ENCODE data around the gene NTM. TPM values are rescaled to one million over a fixed set of nuclear protein-coding genes. Genes with fewer than 3 reads are reported as not detected.
A peak's percentile ranks its signal among the peaks of the same experiment; 100 is the strongest.

Gene NTM
- total RNA-seq, 1 donor from 2014 or later = 82.7 TPM

DNA sequence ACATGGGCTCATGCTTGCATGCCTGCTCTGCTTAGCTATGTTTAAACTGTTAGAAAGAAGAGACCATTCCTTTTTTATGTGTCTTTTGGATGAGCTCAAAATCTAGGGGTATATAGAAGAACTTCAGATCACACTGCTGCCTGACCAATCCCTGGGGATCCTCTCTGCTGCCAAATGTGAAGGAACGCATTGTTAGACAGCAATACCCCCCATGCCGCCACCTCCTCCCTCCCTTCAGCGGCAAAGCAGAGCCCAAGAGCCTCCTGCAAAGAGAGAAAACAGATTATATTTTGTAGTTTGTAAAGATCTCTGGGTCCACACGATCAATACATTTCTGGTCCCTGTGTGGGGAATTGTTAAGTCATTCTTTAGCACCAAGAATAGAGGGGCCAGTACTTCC lies 677.6 kb downstream of the NTM start:
- peaks cover 64% of the 10 kb centered on the region for H3K4me1 Mint-ChIP-seq (ENCODE audit: unreplicated experiment)

DNA sequence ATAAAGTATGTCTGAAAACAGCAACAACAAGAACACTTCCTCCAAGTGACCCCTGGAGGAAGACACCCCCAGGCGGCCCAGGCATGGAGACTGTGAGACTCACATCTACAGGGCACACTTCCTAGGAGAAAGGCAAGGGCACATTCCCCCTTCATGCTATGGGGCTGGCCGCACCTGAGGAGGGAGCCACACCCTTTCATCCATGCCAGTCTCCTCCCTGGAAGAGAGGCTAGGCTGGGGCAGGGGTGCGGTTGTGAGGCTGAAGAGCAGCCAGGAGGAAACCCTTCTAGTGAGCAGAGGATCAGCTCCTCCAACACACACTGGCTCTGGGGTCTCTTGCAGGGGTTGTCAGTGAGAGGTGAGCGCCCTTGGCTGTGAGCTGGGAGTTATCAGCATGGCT lies 678.8 kb downstream of the NTM start:
- no peak overlapping the region for H3K4me3 Mint-ChIP-seq (ENCODE audit: unreplicated experiment)

More for the DNA sequence above, 677.6 kb downstream of the NTM start:
- H3K27ac Mint-ChIP-seq (ENCODE audit: unreplicated experiment) = peak overlapping the region; percentile 91
- no peaks in the 10 kb centered on the region for H3K9me3 Mint-ChIP-seq (ENCODE audit: unreplicated experiment)
- DNase-seq (ENCODE audit: extremely low spot score, unreplicated experiment) = no peak
- H3K27me3 Mint-ChIP-seq (ENCODE audit: unreplicated experiment) = no peaks in the 10 kb centered on the region
- no peak for TF ChIP-seq CTCF (IDR thresholded peaks at IDR 0.05)
- no peaks in the 10 kb centered on the region for H3K36me3 Mint-ChIP-seq (ENCODE audit: unreplicated experiment)
- H3K4me3 Mint-ChIP-seq (ENCODE audit: unreplicated experiment) = no peak overlapping the region

DNA sequence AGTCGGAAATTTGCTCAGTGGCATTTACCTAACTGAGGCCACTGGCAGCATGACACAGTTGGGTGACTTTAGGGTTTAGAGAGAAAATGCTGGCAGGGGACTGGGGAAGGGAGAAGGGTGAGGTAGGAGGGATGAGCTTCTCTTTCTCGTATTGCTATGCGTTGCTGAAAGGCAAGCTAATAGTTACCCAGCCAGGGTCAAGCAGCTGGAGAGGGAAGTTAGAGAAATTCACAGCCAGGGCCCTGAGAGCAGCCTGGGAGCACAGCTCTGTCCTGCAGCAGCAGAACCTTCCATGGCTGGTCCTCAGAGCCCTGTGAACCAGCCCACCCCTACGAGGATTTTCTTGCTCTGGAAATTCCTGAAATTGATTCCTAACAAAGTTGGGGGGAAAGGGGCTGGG lies 679.6 kb downstream of the NTM start:
- Mint-ChIP-seq H3K4me1 (ENCODE audit: unreplicated experiment) (peaks cover 68% of the 10 kb centered on the region), H3K27ac (ENCODE audit: unreplicated experiment) (peak overlapping the region; percentile 91), H3K36me3 (ENCODE audit: unreplicated experiment) (no peaks in the 10 kb centered on the region), H3K4me3 (ENCODE audit: unreplicated experiment) (no peak overlapping the region), H3K27me3 (ENCODE audit: unreplicated experiment) (no peaks in the 10 kb centered on the region), H3K9me3 (ENCODE audit: unreplicated experiment) (no peaks in the 10 kb centered on the region)
- TF ChIP-seq CTCF (IDR thresholded peaks at IDR 0.05) = no peak
- DNase-seq (ENCODE audit: extremely low spot score, unreplicated experiment) = no peak

More for the DNA sequence above, 678.8 kb downstream of the NTM start:
- H3K4me1 Mint-ChIP-seq (ENCODE audit: unreplicated experiment) = peaks cover 68% of the 10 kb centered on the region
- no peaks in the 10 kb centered on the region for H3K9me3 Mint-ChIP-seq (ENCODE audit: unreplicated experiment)
- no peak for DNase-seq (ENCODE audit: extremely low spot score, unreplicated experiment)
- TF ChIP-seq CTCF (IDR thresholded peaks at IDR 0.05) = no peak
- H3K27ac Mint-ChIP-seq (ENCODE audit: unreplicated experiment) = peak overlapping the region; percentile 91
- no peaks in the 10 kb centered on the region for H3K36me3 Mint-ChIP-seq (ENCODE audit: unreplicated experiment)
- no peaks in the 10 kb centered on the region for H3K27me3 Mint-ChIP-seq (ENCODE audit: unreplicated experiment)

DNA sequence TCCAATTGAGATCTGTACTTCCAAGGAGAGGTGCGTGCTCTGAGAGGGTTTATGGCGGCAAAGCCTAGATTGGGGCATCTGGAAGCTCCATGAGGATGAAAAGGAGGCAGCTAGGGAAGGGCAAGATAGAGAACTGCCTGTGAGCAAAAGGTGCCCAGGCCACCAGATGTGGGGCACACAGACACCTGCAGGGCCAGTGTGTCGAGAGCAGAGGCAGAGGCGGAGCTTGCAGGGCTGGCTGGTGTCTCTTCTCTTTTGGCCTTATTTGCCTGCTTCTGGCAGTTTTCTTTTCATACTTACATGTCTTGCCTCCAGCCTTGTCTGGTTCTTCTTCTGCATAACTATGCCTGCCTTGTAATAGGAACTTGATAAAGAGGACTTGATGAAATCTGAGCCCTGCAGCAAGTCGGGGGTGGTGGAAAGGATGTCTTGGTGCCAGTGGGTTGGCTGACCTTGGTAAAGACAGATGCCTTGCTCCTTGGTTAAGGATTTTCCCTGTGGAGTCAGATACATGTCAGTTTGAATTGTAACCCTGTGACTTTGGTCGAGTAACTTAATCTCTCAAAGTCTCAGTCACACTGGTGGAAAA lies 680.3 kb downstream of the NTM start:
- TF ChIP-seq CTCF (IDR thresholded peaks at IDR 0.05) = no peak
- H3K4me3 Mint-ChIP-seq (ENCODE audit: unreplicated experiment) = peak overlapping the region; percentile 0
- peak overlapping the region; percentile 91 for H3K27ac Mint-ChIP-seq (ENCODE audit: unreplicated experiment)
- H3K4me1 Mint-ChIP-seq (ENCODE audit: unreplicated experiment) = peaks cover 68% of the 10 kb centered on the region
- no peaks in the 10 kb centered on the region for H3K27me3 Mint-ChIP-seq (ENCODE audit: unreplicated experiment)
- H3K9me3 Mint-ChIP-seq (ENCODE audit: unreplicated experiment) = no peaks in the 10 kb centered on the region
- no peaks in the 10 kb centered on the region for H3K36me3 Mint-ChIP-seq (ENCODE audit: unreplicated experiment)
- no peak for DNase-seq (ENCODE audit: extremely low spot score, unreplicated experiment)

GRCh38 chr11:132051704-132052103 lies 681.3 kb downstream of the NTM start:
- Mint-ChIP-seq H3K4me1 (ENCODE audit: unreplicated experiment) (peaks cover 67% of the 10 kb centered on the region), H3K27me3 (ENCODE audit: unreplicated experiment) (no peaks in the 10 kb centered on the region), H3K4me3 (ENCODE audit: unreplicated experiment) (no peak overlapping the region), H3K36me3 (ENCODE audit: unreplicated experiment) (no peaks in the 10 kb centered on the region), H3K9me3 (ENCODE audit: unreplicated experiment) (no peaks in the 10 kb centered on the region), H3K27ac (ENCODE audit: unreplicated experiment) (peak overlapping the region; percentile 91)
- no peak for TF ChIP-seq CTCF (IDR thresholded peaks at IDR 0.05)
- DNase-seq (ENCODE audit: extremely low spot score, unreplicated experiment) = no peak

Data from osteocyte (in vitro differentiated cells).